LoVo (cell line): ENCODE measurements around the gene AKAP9.
"Not testable (repeated sequence)": the region's sequence is repeated elsewhere in the genome, so short reads cannot be mapped to it uniquely, and the experiment has no call there.

ENCODE experiments used
- DNase-seq: peaks from one replicate; pipeline ENCODE4 v3.0.0-alpha.2; 2016; ENCODE audit warnings: low spot score

AKAP9 gene

DNA sequence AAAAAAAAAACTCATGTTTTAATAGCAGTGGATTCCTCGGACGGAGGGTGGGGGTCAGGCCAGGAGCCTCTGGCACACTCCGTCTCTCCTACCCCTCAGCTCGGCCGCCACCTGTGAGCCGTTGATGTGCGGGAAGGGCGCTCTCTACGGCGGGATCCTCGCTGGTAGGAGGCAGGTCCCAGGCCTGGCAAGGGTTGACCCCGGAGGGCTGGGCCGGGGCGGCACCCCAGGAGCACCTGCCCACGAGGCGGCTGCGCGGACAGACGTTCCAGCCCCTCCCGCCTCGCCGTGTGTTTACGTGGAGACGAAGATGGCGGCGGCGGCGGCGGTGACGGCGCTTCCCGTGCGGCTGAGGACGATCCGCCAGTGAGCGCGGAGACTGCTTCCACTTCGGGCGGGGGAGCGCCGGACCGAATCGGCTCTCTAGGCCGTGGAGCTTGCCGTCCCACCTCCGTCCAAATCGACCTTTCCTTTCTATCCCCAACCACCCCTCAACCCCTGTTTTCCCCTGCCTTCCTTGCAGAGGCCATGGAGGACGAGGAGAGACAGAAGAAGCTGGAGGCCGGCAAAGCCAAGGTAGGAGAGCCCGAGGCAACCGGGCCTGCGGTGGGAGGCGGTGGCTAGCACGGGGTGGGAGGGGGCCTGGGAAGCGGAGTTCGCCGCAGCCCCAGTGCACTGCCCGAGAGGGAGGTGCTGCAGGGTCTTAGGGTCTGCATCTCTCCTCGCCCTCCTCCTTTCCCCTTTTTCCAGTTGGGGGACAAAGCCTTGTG, at the start of gene AKAP9:
TSS of gene AKAP9 (plus strand) at position 291 of the 770 bp plus-strand sequence. CDS start at position 529, 238 bp downstream.
- peak; percentile 97 for DNase-seq

DNA sequence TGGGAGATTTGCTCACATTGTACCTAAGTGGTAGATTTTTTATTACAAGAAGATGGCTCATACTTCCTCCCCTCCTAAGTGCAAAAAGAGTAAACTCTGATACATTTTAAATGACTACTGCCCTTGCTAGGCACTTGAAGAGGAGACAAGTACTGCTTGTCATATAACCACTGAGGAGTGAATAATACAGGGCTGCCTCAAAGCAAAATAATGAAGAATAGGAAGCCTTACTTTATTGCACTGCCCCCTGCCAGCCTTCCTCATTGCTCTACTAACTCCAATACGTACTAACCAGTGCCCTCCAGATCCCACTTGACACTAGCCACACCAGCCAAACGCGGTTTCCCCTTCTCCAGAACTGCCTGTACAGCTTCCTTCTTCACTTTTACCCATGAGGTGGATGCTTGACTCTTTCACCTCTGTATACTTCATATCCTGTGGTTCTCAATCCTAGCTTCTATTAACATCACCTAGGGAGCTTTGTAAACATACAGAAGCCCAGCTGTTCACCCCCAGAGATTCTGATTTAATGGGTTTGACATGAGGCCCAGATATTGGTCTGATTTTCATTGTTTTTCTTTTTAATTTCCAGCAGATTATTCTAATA, 48.5 kb upstream of the AKAP9 start:
- DNase-seq = no peak

DNA sequence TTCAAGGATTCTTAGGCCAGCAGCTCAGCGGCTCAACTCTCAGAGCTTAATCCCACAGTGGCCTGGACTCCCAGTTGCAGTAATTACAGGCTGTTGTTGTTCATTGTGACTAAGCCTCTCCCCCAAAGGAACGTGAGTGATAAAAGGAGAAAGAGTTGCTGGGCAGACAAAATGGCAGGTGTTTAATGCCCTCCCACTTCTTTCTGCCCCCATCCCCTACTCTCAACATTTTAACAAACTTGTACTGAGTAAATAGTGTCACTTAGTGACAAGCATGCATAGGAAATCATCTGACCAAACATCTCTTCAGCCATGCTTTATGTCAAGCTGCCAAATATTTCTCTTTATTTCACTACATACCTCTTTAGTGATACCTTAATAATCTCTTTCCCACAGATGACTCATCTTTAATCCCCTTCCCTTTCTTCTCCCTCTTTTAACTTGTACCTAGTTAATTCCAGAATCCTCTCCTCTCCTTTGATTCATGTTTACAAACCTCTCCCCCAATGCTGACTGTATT, 47.8 kb upstream of the AKAP9 start:
- DNase-seq = peak; percentile 63

DNA sequence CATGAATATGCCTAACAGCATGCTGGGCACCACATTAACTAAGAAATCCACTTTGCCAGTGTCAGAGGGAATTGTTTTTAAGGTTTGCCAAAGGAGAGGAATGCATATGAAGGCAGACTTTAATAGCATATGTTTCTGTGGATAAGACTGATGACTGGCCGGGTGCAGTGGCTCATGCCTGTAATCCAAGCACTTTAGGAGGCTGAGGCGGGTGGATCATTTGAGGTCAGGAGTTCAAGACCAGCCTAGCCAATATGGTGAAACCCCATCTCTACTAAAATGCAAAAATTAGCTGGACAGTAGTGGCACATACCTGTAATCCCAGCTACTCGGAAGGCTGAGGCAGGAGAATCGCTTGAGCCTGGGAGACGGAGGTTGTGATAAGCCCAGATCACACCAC, 47.0 kb upstream of the AKAP9 start:
- not testable (repeated sequence) for DNase-seq

DNA sequence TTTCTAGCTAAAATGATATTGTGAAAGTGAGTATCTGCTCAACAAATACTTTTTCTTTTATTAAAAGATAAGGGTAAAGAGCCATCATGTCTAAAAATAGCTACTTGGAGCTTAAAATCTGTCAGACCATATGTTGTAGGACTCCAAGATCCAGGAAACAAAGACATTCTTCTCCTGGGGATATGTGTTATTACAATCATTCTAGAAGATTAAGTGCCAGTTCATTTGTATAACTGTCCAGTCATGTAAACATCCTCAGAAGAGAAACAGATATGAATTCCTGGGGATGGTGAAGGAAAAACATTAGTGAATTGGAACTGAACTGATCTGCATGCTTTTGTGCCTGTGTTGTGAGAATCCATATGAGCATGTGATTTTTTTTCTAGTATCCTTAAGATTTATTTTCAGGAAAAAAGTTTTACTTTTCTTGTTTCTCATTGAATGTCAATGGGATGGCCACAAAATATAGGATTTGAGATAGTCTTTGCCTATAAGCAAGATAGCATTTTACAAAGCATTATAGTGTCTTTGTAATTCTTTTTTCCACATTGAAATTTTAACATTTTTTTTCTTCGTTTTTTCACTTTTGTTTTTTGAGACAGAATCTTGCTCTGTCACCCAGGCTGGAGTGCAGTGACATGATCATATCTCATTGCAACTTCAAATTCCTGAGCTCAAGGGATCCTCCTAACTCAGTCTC, 45.7 kb upstream of the AKAP9 start:
- no peak for DNase-seq

DNA sequence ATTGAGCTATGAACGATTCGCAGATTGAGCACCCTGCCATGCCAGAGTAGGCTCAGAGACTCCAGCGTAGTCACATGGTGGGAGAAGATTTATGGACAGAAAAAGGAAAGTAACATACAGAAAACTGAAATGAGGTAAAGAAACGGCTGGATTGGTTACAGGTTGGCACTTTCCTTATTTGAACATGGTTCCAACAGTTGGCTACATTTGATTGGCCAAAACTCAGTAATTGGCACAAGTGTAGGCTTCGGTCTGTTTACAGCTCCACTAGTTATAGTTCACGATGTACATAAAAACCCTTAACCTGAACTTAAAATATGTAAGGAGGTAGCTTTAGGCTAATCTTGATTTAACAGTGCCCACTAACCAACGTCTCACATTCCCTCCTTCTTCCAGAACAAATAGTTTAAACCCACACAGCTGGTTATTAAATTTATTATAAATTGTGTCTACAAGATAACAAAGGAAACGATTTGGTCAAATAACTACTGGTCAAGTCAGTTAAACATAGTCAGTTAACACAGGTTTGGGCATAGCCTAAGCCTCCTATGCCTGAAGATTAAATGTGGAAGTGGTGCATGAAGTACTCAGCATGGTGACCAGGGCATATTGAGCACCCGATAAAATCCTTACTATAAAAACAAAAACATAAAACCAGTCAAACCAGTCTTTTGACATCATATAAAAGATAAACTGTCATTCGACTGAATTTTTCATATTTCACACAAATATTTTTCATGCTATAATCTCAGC, 42.2 kb upstream of the AKAP9 start:
- no peak for DNase-seq

DNA sequence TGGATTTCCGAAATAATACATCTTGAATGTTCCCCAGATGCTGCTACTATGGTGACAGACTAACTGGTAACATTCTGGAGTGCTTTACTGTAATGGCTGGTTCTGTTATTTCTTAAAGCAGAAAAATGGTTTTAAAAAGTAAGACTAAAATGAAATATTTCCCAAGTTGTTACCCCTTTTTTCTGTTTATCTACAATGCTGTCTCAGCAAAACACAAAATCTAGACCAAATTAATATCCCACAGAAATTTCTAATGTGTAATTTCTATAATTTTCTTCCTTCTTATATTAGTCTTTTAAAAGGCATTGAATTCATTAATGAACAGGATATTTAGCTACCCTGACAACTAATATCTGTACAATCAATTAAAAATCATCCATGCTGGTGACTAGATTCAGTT, 41.1 kb upstream of the AKAP9 start:
- no peak for DNase-seq

DNA sequence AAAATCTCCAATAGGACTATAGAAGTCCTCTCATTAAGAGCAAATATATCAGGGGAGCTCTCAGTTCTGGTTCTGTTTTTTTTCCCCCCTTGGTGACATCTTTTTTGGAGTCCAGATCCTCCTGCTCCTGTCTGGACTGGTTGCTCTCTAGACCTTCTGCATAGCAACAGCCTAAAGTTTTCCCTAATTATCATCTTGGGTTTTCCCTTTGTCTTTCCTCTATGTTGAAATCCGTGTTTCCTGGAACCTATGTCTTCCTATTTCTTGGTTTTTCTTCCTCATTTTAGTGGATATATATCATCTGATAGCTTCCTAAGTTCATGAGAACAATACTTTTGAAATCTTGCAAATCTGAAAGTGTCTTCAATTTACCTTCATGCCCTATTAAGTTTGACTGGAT, 30.5 kb upstream of the AKAP9 start:
- DNase-seq = no peak

DNA sequence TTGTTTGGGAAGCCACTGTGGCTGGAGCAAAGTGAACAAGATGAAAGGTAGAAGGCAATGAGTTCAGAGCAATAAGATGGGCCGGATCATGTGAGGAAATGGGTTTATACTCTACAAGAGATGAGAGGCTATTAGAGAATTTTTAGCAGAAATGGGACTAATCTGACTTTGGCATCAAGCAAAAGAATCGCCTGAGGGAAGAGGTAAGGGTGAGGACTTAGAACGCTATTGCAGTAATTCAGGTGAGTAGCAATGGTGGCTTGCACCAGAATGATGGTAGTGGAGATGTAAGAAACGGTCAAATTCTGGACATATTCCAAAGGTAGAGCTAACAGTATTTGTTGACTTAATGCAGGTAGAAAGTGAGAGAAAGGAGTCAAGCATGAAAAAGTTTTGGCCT, 29.5 kb upstream of the AKAP9 start:
- DNase-seq = no peak

DNA sequence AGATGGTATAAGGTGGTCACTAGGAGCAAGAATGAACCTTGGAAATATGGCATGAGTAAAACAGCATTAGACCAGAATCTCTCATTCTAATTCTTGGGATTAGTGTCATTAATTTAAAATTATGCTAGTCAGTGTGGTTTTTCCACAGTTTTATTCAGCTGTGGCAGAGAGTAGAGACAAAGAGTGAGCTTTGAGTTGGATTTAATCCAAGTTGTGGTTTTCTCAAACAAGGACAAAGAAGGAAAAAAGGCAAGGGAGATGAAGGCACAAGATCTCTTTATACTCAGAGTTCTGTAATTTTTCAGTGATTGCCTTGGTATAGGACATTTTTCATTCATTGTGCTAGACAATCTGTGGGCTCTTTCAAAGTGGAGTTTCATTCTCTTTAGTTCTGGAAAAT, 28.2 kb upstream of the AKAP9 start:
- no peak for DNase-seq

DNA sequence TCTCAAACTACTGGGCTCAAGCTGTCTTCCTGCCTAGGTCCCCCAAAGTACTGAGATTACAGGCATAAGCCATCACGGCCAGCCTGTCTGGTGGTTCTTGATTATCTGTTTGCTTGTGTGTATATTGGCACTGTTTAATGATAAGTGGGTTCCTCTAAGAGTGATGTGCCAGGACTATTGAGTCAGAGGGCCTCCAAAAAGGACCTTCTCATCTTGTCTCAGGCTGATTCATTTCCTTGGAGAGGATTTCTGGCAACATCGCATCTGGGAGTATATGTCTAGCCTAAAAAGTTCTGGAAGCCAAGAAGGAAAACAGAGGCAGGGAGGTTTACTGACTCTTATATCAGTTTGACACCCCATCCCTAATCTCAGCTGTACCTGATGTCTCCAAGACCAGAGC, 27.1 kb upstream of the AKAP9 start:
- no peak for DNase-seq

DNA sequence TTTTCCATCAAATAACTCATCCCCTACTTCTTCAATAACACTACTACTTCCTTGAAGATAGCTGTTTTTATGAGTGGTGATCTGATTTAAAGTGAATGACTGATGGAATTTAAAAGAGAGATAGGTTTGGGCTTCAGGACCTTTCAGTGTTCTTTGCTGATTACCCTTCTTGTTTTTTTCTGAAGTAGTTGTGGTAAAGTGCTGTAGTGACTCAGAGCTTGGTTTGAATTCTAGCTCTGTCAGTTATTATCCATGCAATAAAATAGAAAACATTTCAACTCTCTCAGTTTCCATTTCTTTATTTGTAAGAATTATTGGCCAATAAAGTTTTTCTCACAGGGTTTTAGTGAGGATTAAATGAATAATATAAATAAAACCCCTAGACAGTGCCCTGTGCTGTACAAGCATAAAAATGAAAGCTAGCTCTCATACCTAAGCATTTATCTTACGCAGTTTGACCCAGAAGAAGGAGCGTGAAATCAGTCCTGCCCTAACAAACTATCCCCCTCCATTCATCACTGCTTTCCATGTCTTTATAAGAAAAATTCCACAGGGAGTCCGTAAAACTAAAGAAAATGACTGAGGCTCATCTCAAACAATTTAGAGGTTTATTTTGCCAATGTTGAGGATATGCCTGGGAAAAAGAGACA, 25.1 kb upstream of the AKAP9 start:
- peak; percentile 24 for DNase-seq

DNA sequence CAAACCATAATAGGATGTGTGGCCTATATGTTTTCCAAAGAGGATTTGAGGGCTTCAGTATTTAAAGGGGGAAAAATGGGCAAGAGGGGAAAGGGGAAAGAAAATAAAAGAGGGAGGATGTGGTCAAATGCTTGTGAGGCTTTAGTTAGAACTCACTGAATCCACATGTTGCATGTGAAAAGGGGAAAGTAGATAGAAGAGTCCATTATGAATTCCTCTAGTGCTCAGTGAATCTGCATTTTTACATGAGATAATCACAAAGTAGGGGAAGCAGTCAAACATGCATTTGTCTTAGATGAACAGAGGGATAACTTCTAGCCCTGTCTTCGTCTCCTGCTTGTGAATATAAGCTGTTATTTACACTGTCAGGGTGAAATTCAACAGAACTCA, 24.6 kb upstream of the AKAP9 start:
- DNase-seq = no peak

DNA sequence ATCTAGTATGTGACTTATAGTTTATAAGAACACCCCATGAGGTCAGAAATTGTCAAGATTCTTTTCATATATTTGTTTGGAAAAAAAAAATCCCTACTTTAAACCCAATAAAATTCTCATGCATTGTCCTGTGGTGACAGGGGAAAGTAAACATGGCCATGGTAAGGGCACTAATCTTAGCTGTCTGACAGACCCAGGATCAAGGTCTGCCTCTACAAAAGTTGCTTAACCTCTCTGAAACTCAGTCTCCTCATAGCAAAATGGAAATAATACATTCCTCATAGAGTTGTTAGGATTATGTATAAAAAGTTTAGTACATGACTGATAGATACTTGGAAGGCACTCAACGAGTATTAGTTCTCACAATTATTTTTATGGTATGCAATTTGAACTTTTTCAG, 22.3 kb upstream of the AKAP9 start:
- DNase-seq = no peak

DNA sequence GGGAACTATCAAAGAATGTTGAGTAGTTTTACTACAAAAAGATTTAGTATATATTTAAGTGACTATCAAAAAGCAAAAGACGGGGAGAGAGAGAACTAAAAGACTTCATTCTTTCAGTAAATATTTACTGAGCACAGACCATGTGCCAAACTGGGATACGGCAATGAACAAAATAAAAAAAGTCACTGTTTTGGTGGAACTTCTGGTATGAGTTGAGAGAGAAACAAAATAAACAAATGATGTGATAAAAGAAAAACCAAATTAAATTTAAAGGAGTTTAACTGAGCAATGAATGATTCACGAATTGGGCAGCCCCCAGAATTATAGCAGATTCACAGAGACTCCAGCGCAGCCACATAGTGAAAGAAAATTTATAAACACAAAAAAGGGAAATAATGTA, 17.8 kb upstream of the AKAP9 start:
- DNase-seq = no peak

DNA sequence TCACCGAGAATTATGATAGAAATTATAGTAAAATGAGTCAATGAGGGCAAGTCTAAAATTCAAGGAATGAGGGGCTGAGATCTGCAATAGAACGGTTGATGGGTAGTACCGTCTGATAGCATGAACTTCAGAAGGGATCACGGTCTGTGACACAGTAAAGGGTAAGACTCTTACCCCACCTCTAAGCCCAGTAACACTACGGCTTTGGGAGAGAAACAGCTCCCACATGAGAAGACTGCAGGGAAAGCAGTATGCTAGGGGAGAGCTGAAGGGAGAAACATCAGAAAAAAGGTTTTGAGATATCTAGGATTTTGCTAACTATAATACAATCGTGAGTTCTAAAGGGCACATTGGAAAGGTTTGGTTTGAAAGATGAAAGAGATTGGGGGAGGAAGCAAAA, 12.8 kb upstream of the AKAP9 start:
- DNase-seq = no peak

DNA sequence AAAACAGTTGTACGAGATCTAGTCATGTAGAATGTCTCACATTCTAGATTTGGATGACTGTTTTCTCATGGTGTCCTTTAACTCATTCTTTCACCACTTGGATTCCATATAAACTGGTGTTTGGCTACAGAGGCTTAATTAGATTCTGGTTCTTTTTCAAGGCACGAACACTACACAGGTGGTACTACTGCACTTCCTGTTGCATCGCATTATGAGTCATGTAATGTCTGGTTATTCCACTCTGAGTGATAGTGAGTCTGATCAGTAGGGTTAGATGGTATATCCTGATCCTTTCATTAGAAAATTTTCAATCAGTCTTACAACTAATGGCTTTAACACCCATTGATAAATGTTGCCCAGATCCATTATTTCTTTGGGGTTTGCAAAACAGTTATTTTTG, 11.2 kb upstream of the AKAP9 start:
- DNase-seq = no peak

DNA sequence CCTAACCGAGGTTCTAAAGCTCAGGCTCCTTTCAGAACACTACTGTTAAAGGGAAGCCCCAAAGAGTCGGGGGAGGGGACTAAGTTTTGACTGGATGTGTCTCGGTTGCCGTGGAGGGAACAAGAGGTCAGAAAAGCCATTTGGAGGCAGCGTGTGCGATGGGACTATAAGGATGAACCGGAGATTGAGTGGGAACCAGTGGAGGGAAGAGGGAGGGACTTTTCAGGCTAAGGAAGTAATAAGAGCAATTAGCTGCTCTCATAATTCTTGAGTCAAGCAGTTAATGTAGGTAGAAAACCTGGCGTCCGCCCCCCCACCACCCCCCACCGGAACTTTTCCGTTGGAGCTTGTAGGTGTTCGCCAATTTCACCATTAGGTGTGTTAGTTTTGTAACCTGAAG, 491 bp upstream of the AKAP9 start:
- DNase-seq = peak; percentile 49

DNA sequence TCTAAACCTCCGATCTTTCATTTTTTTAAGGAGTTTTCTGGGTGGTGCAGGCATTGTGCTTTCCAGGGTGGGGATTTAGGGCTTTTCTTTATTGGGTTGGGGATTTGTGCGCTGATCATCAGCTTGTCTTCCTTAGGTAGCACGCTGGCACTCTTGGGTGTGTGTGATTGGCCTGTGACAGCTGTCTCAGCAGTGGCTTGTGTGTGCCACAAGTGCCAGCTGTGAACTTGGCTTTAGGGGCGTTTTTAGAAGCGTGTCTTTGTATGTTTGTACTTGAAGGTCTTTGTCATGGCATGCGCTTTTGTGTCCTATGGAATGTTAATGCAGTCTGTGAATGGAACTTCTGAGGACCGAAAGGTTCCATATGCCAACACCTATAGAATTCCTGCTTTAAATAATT, 788 bp downstream of the AKAP9 start:
- DNase-seq = peak; percentile 50

DNA sequence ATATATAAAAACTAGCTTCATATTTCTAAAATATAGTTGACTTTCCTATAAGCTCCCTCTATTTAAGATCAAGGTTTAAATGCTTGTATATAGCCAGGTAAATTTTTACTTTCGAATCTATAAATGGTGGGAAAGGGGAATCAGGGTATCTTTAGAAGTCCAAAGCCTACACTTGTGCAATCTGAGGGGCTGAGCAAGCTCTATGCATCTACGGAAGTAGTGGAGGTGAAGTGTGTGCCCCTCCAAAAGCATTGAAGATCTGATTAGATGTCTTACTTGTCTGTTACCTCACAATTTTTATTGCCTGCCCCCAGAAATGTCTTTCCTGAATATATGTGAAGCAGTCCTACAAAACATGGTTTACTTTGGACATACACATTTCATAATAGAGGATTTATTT, 1.6 kb downstream of the AKAP9 start:
- DNase-seq = no peak

DNA sequence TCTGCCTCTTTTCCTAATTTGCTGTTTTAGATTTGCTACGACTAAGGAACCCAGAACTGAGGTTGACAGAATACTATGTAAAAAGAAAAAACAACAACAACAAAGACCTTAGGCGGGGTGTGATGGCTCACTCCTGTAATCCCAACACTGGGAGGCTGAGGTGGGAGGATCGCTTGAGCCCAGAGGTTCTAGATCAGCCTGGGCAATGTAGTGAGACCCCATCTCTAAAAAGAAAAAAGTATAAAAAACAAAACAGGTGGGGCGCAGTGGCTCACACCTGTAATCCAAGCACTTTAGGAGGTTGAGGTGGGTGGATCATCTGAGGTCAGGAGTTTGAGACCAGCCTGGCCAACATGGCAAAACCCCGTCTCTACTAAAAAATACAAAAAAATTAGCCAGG, 4.3 kb downstream of the AKAP9 start:
- DNase-seq = not testable (repeated sequence)

DNA sequence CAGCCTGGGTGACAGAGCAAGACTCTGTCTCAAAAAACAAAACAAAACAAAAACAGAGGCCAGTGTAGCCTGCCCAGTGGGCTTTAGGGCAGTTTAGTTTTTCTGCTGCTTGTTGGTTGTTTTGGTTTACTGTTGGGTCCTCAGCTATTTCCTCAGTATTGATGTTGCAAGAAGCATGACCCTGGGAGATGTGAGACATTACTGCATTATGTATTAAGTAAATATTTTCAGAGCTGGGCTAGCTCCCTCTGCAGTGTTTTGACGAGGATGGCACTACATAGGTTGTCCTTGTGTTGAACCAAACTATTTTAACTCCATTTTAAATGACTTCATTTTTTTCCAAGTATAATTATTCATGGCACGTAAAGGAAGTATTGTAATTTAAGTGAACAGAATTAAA, 4.8 kb downstream of the AKAP9 start:
- DNase-seq = no peak
